ENCODE data around the gene USP17L11. TPM values are rescaled to one million over a fixed set of nuclear protein-coding genes. Genes with fewer than 3 reads are reported as not detected.
"Not testable (repeated sequence)": the region's sequence is repeated elsewhere in the genome, so short reads cannot be mapped to it uniquely, and the experiment has no call there.

Gene USP17L11
- total RNA-seq, 5 donors from 2014 or later (not counting 1 experiment from before 2014, with no cell fraction given): not detected

DNA sequence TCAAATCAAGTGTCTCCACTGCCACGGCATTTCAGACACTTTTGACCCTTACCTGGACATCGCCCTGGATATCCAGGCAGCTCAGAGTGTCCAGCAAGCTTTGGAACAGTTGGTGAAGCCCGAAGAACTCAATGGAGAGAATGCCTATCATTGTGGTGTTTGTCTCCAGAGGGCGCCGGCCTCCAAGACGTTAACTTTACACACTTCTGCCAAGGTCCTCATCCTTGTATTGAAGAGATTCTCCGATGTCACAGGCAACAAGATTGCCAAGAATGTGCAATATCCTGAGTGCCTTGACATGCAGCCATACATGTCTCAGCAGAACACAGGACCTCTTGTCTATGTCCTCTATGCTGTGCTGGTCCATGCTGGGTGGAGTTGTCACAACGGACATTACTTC lies 15.0 kb downstream of the USP17L11 start:
- peak in 2 of 35 experiments; percentile 8 to 10 for DNase-seq
- POLR2A ChIA-PET; H3K4me3 ChIP-seq (ENCODE audit: control insufficient read depth in 1 of 2, extremely low read depth in 1 of 2, low read length in 1 of 2); H3K36me3 ChIP-seq (ENCODE audit: control insufficient read depth in 2 of 2, extremely low read depth in 1 of 2, insufficient read depth in 1 of 2, low read length in 1 of 2); H3K4me1 Mint-ChIP-seq; H3K4me3 Mint-ChIP-seq; H3K9me3 Mint-ChIP-seq; H3K36me3 Mint-ChIP-seq; H3K27ac ChIP-seq (ENCODE audit: low read length); H3K27me3 ChIP-seq (replicated peaks in 1 of 2; ENCODE audit: control insufficient read depth in 2 of 2, extremely low read depth in 1 of 2, insufficient read depth in 2 of 2, low read length in 1 of 2); H3K9me3 ChIP-seq; H3K4me1 ChIP-seq (ENCODE audit: control insufficient read depth in 1 of 2, extremely low read depth in 1 of 2, insufficient read depth in 2 of 2, low read length in 2 of 2); CTCF ChIA-PET; ATAC-seq (replicated peaks in 1 of 4); H3K27ac Mint-ChIP-seq; H3K27me3 Mint-ChIP-seq: not testable (repeated sequence)
- WGBS (ENCODE audit: insufficient coverage): 94% methylated on average over 3 of the region's 8 CpGs

DNA sequence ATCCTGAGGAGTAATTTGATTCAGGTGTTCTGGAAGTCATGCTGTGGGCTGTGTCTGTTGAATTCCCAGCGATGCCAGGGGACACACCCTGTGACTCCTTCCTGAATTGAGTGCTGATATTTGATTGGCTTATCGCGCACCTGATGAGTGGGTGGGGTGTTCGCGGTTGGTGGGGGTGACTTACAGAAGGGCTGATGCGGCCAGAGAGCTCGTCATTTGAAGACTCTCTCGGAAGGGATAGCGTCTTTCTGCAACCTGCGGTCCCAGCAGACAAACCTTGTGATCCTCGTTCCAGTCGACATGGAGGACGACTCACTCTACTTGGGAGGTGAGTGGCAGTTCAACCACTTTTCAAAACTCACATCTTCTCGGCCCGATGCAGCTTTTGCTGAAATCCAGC lies 18.9 kb downstream of the USP17L11 start, which contains the start of gene USP17L15:
USP17L15 (plus strand) TSS at position 301 of the 400 bp plus-strand sequence; CDS start at position 301, 0 bp downstream.
- H3K4me3 Mint-ChIP-seq; H3K36me3 ChIP-seq (ENCODE audit: control insufficient read depth in 2 of 2, extremely low read depth in 1 of 2, insufficient read depth in 1 of 2, low read length in 1 of 2); H3K27ac Mint-ChIP-seq; H3K4me1 Mint-ChIP-seq; H3K9me3 ChIP-seq; H3K27me3 Mint-ChIP-seq; POLR2A ChIA-PET; H3K4me1 ChIP-seq (ENCODE audit: control insufficient read depth in 1 of 2, extremely low read depth in 1 of 2, insufficient read depth in 2 of 2, low read length in 2 of 2); ATAC-seq (replicated peaks in 1 of 4); DNase-seq; CTCF ChIA-PET; H3K4me3 ChIP-seq (ENCODE audit: control insufficient read depth in 1 of 2, extremely low read depth in 1 of 2, low read length in 1 of 2); H3K36me3 Mint-ChIP-seq; H3K27ac ChIP-seq (ENCODE audit: low read length); H3K27me3 ChIP-seq (replicated peaks in 1 of 2; ENCODE audit: control insufficient read depth in 2 of 2, extremely low read depth in 1 of 2, insufficient read depth in 2 of 2, low read length in 1 of 2); H3K9me3 Mint-ChIP-seq: not testable (repeated sequence)
- no CpG with 5 or more reads among the region's 15 CpGs for WGBS (ENCODE audit: insufficient coverage)

DNA sequence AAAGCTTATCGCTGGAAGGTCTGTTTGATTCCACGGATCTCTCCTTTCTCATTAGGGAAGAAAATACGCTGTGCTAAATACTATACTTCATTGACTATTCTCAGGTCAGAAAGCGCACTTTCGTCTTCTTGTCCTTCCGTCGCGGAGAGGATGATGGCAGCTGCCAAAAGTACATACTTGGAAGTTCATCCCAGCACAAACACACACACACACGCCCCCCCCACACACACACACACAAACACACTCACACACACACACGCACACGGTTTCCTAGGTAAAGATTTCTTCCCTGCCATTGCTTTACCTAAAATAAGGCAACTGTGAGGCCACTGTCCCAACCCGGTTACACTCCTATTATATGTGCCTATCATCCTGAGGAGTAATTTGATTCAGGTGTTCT lies 23.3 kb downstream of the USP17L11 start:
- POLR2A ChIA-PET; H3K27me3 ChIP-seq (replicated peaks in 1 of 2; ENCODE audit: control insufficient read depth in 2 of 2, extremely low read depth in 1 of 2, insufficient read depth in 2 of 2, low read length in 1 of 2); H3K27ac ChIP-seq (ENCODE audit: low read length); H3K4me3 Mint-ChIP-seq; H3K9me3 ChIP-seq; H3K27ac Mint-ChIP-seq; H3K4me1 Mint-ChIP-seq; H3K36me3 Mint-ChIP-seq; H3K36me3 ChIP-seq (ENCODE audit: control insufficient read depth in 2 of 2, extremely low read depth in 1 of 2, insufficient read depth in 1 of 2, low read length in 1 of 2); H3K4me3 ChIP-seq (ENCODE audit: control insufficient read depth in 1 of 2, extremely low read depth in 1 of 2, low read length in 1 of 2); ATAC-seq (replicated peaks in 1 of 4); CTCF ChIA-PET; H3K9me3 Mint-ChIP-seq; H3K27me3 Mint-ChIP-seq; H3K4me1 ChIP-seq (ENCODE audit: control insufficient read depth in 1 of 2, extremely low read depth in 1 of 2, insufficient read depth in 2 of 2, low read length in 2 of 2): not testable (repeated sequence)
- DNase-seq: peak in 7 of 35 experiments; percentile 0 to 7 (median 1)
- WGBS (ENCODE audit: insufficient coverage): no CpG with 5 or more reads among the region's 12 CpGs

DNA sequence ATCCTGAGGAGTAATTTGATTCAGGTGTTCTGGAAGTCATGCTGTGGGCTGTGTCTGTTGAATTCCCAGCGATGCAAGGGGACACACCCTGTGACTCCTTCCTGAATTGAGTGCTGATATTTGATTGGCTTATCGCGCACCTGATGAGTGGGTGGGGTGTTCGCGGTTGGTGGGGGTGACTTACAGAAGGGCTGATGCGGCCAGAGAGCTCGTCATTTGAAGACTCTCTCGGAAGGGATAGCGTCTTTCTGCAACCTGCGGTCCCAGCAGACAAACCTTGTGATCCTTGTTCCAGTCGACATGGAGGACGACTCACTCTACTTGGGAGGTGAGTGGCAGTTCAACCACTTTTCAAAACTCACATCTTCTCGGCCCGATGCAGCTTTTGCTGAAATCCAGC lies 28.4 kb downstream of the USP17L11 start, which contains the start of gene USP17L17:
USP17L17 (plus strand) TSS at position 301 of the 400 bp plus-strand sequence; CDS start at position 301, 0 bp downstream.
- H3K27ac ChIP-seq (ENCODE audit: low read length); H3K4me1 ChIP-seq (ENCODE audit: control insufficient read depth in 1 of 2, extremely low read depth in 1 of 2, insufficient read depth in 2 of 2, low read length in 2 of 2); CTCF ChIA-PET; H3K4me3 ChIP-seq (ENCODE audit: control insufficient read depth in 1 of 2, extremely low read depth in 1 of 2, low read length in 1 of 2); DNase-seq; H3K9me3 ChIP-seq; H3K27me3 Mint-ChIP-seq; H3K36me3 ChIP-seq (ENCODE audit: control insufficient read depth in 2 of 2, extremely low read depth in 1 of 2, insufficient read depth in 1 of 2, low read length in 1 of 2); H3K9me3 Mint-ChIP-seq; H3K27ac Mint-ChIP-seq; H3K36me3 Mint-ChIP-seq; H3K4me1 Mint-ChIP-seq; POLR2A ChIA-PET; H3K27me3 ChIP-seq (replicated peaks in 1 of 2; ENCODE audit: control insufficient read depth in 2 of 2, extremely low read depth in 1 of 2, insufficient read depth in 2 of 2, low read length in 1 of 2); ATAC-seq (replicated peaks in 1 of 4); H3K4me3 Mint-ChIP-seq: not testable (repeated sequence)
- no CpG with 5 or more reads among the region's 14 CpGs for WGBS (ENCODE audit: insufficient coverage)

DNA sequence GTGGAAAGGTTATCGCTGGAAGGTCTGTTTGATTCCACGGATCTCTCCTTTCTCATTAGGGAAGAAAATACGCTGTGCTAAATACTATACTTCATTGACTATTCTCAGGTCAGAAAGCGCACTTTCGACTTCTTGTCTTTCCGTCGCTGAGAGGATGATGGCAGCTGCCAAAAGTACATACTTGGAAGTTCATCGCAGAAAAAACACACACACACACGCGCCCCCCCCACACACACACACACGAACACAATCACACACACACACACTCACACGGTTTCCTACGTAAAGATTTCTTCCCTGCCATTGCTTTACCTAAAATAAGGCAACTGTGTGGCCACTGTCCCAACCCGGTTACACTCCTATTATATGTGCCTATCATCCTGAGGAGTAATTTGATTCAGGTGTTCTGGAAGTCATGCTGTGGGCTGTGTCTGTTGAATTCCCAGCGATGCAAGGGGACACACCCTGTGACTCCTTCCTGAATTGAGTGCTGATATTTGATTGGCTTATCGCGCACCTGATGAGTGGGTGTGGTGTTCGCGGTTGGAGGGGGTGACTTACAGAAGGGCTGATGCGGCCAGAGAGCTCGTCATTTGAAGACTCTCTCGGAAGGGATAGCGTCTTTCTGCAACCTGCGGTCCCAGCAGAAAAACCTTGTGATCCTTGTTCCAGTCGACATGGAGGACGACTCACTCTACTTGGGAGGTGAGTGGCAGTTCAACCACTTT lies 32.9 kb downstream of the USP17L11 start, which contains the start of gene USP17L18:
USP17L18 (plus strand) TSS at position 678 of the 728 bp plus-strand sequence; CDS start at position 678, 0 bp downstream.
- H3K4me3 ChIP-seq (ENCODE audit: control insufficient read depth in 1 of 2, extremely low read depth in 1 of 2, low read length in 1 of 2); H3K4me3 Mint-ChIP-seq; ATAC-seq (replicated peaks in 1 of 4); H3K27ac ChIP-seq (ENCODE audit: low read length); H3K4me1 Mint-ChIP-seq; H3K36me3 ChIP-seq (ENCODE audit: control insufficient read depth in 2 of 2, extremely low read depth in 1 of 2, insufficient read depth in 1 of 2, low read length in 1 of 2); H3K36me3 Mint-ChIP-seq; H3K27me3 Mint-ChIP-seq; H3K9me3 ChIP-seq; CTCF ChIA-PET; H3K27ac Mint-ChIP-seq; H3K27me3 ChIP-seq (replicated peaks in 1 of 2; ENCODE audit: control insufficient read depth in 2 of 2, extremely low read depth in 1 of 2, insufficient read depth in 2 of 2, low read length in 1 of 2); H3K4me1 ChIP-seq (ENCODE audit: control insufficient read depth in 1 of 2, extremely low read depth in 1 of 2, insufficient read depth in 2 of 2, low read length in 2 of 2); H3K9me3 Mint-ChIP-seq; POLR2A ChIA-PET: not testable (repeated sequence)
- 93% methylated on average over 4 of the region's 26 CpGs for WGBS (ENCODE audit: insufficient coverage)
- DNase-seq: peak in 7 of 35 experiments; percentile 0 to 12 (median 2)

DNA sequence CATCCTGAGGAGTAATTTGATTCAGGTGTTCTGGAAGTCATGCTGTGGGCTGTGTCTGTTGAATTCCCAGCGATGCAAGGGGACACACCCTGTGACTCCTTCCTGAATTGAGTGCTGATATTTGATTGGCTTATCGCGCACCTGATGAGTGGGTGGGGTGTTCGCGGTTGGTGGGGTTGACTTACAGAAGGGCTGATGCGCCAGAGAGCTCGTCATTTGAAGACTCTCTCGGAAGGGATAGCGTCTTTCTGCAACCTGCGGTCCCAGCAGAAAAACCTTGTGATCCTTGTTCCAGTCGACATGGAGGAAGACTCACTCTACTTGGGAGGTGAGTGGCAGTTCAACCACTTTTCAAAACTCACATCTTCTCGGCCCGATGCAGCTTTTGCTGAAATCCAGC lies 37.9 kb downstream of the USP17L11 start, which contains the start of gene USP17L19:
USP17L19 (plus strand) TSS at position 301 of the 400 bp plus-strand sequence; CDS start at position 301, 0 bp downstream.
- H3K27me3 ChIP-seq (replicated peaks in 1 of 2; ENCODE audit: control insufficient read depth in 2 of 2, extremely low read depth in 1 of 2, insufficient read depth in 2 of 2, low read length in 1 of 2); H3K9me3 ChIP-seq; H3K27me3 Mint-ChIP-seq; H3K4me3 ChIP-seq (ENCODE audit: control insufficient read depth in 1 of 2, extremely low read depth in 1 of 2, low read length in 1 of 2); H3K36me3 Mint-ChIP-seq; H3K4me3 Mint-ChIP-seq; H3K9me3 Mint-ChIP-seq; ATAC-seq (replicated peaks in 1 of 4); CTCF ChIA-PET; H3K27ac Mint-ChIP-seq; DNase-seq; H3K4me1 ChIP-seq (ENCODE audit: control insufficient read depth in 1 of 2, extremely low read depth in 1 of 2, insufficient read depth in 2 of 2, low read length in 2 of 2); H3K4me1 Mint-ChIP-seq; H3K27ac ChIP-seq (ENCODE audit: low read length); POLR2A ChIA-PET; H3K36me3 ChIP-seq (ENCODE audit: control insufficient read depth in 2 of 2, extremely low read depth in 1 of 2, insufficient read depth in 1 of 2, low read length in 1 of 2): not testable (repeated sequence)
- WGBS (ENCODE audit: insufficient coverage): no CpG with 5 or more reads among the region's 13 CpGs

Measured in T-cell (primary cell).